ENCODE results near the gene ZNF780A. TPM values are rescaled to one million over a fixed set of nuclear protein-coding genes. Genes with fewer than 3 reads are reported as not detected.

Gene ZNF780A
- polyA plus RNA-seq, 1 donor from 2014 or later, result 7.4 TPM

- Histone ChIP-seq H3K36me3 (ENCODE audit: insufficient read depth, low read length) (no peaks in the 10 kb centered on the region), H3K4me2 (ENCODE audit: low read length) (no peak overlapping the region), H3K9ac (ENCODE audit: low read length) (no peak overlapping the region), H4K20me1 (ENCODE audit: insufficient read depth) (no peaks in the 10 kb centered on the region), H2AFZ (ENCODE audit: low read depth, low read length) (no peak overlapping the region), H3K9me2 (ENCODE audit: insufficient read depth, low read length) (no peaks in the 10 kb centered on the region), H3K27me3 (ENCODE audit: insufficient read depth, low read depth, low read length) (no peaks in the 10 kb centered on the region), H3K4me3 (ENCODE audit: low read length) (no peak overlapping the region), H3K27ac (ENCODE audit: low read length) (no peak overlapping the region), H3K9me3 (ENCODE audit: low read length) (no peaks in the 10 kb centered on the region), H3F3A (ENCODE audit: insufficient read depth, low read length, poor library complexity, severe bottlenecking) (no peaks in the 10 kb centered on the region), H3K79me2 (replicated peaks; ENCODE audit: insufficient read depth, low read length) (no peaks in the 10 kb centered on the region)
- TF ChIP-seq REST (IDR thresholded peaks at IDR 0.05; ENCODE audit: borderline replicate concordance) (no peak), MXI1 (conservative IDR thresholded peaks at IDR 0.05; ENCODE audit: poor library complexity, severe bottlenecking) (no peak), RAD21 (conservative IDR thresholded peaks at IDR 0.05) (no peak), POLR2AphosphoS5 (IDR thresholded peaks at IDR 0.05) (no peak), SMC3 (conservative IDR thresholded peaks at IDR 0.05; ENCODE audit: poor library complexity) (no peak), TAF1 (IDR thresholded peaks at IDR 0.05; ENCODE audit: low read depth) (no peak), EP300 (conservative IDR thresholded peaks at IDR 0.05; ENCODE audit: poor library complexity, severe bottlenecking) (no peak)
Observed at GRCh38 chr19:40133491-40133890, 42.7 kb upstream of the ZNF780A start.

DNA sequence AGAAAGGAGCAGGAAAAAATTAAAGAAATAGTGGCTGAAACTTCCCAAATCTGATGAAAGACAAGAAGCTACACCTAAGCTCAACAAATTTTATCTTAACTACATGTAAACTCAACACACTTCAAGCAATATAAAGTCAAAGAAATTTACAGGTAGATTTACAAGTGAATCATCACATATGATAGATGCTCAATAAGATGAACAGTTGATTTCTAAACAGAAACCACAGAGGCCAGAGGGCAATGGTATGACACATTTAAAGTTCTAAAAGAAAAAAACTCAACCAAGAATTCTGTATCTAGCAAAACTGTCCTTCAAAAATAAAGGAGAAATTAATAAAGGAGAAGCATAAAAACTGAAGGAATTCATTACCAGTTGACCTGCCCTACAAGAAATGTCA lies 39.3 kb upstream of the ZNF780A start:
- TF ChIP-seq SMC3 (conservative IDR thresholded peaks at IDR 0.05; ENCODE audit: poor library complexity) (no peak), TAF1 (IDR thresholded peaks at IDR 0.05; ENCODE audit: low read depth) (no peak), RAD21 (conservative IDR thresholded peaks at IDR 0.05) (no peak), EZH2 (IDR thresholded peaks at IDR 0.05; ENCODE audit: borderline replicate concordance, insufficient read depth, low read length, poor library complexity, severe bottlenecking) (no peak), REST (IDR thresholded peaks at IDR 0.05; ENCODE audit: borderline replicate concordance) (no peak), POLR2AphosphoS5 (IDR thresholded peaks at IDR 0.05) (no peak), MXI1 (conservative IDR thresholded peaks at IDR 0.05; ENCODE audit: poor library complexity, severe bottlenecking) (no peak), EP300 (conservative IDR thresholded peaks at IDR 0.05; ENCODE audit: poor library complexity, severe bottlenecking) (no peak)
- TF ChIP-seq, protein P1, sequence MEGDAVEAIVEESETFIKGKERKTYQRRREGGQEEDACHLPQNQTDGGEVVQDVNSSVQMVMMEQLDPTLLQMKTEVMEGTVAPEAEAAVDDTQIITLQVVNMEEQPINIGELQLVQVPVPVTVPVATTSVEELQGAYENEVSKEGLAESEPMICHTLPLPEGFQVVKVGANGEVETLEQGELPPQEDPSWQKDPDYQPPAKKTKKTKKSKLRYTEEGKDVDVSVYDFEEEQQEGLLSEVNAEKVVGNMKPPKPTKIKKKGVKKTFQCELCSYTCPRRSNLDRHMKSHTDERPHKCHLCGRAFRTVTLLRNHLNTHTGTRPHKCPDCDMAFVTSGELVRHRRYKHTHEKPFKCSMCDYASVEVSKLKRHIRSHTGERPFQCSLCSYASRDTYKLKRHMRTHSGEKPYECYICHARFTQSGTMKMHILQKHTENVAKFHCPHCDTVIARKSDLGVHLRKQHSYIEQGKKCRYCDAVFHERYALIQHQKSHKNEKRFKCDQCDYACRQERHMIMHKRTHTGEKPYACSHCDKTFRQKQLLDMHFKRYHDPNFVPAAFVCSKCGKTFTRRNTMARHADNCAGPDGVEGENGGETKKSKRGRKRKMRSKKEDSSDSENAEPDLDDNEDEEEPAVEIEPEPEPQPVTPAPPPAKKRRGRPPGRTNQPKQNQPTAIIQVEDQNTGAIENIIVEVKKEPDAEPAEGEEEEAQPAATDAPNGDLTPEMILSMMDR (IDR thresholded peaks at IDR 0.05; ENCODE audit: poor library complexity, severe bottlenecking), result no peak
- Histone ChIP-seq H3K27ac (ENCODE audit: low read length) (no peak overlapping the region), H3K4me2 (ENCODE audit: low read length) (no peak overlapping the region), H3K9me2 (ENCODE audit: insufficient read depth, low read length) (no peaks in the 10 kb centered on the region), H4K20me1 (ENCODE audit: insufficient read depth) (no peaks in the 10 kb centered on the region), H3K9ac (ENCODE audit: low read length) (no peak overlapping the region), H3K27me3 (ENCODE audit: insufficient read depth, low read depth, low read length) (no peaks in the 10 kb centered on the region), H3K36me3 (ENCODE audit: insufficient read depth, low read length) (no peaks in the 10 kb centered on the region), H3K9me3 (ENCODE audit: low read length) (no peaks in the 10 kb centered on the region), H3K4me3 (ENCODE audit: low read length) (no peak overlapping the region), H2AFZ (ENCODE audit: low read depth, low read length) (no peak overlapping the region), H3K79me2 (replicated peaks; ENCODE audit: insufficient read depth, low read length) (no peaks in the 10 kb centered on the region), H3F3A (ENCODE audit: insufficient read depth, low read length, poor library complexity, severe bottlenecking) (no peaks in the 10 kb centered on the region)

Measured in neural cell (in vitro differentiated cells).